ENCODE results near the gene NOD1. TPM values are rescaled to one million over a fixed set of nuclear protein-coding genes. Genes with fewer than 3 reads are reported as not detected.
A peak's percentile ranks its signal among the peaks of the same experiment; 100 is the strongest.

Gene NOD1
- total RNA-seq, 4 donors from 2014 or later, result 14.9 to 50.4 (median 31.8) TPM

GRCh38 chr7:30450240-30450982 lies 28.2 kb downstream of the NOD1 start:
- no peak for DNase-seq (ENCODE audit: low spot score in 2 of 2)
- Histone ChIP-seq H3K9me3 (no peaks in the 10 kb centered on the region), H3K4me3 (no peak overlapping the region), H3K27me3 (no peaks in the 10 kb centered on the region), H3K4me1 (peaks cover 0 to 17% (median 0%) of the 10 kb centered on the region in 4 donors), H3K27ac (peak overlapping the region in 2 of 4 donors; percentile 60 to 62), H3K36me3 (peaks cover 0 to 100% (median 5%) of the 10 kb centered on the region in 3 donors)
- no peak for TF ChIP-seq POLR2A (IDR thresholded peaks at IDR 0.05)
- TF ChIP-seq EP300 (IDR thresholded peaks at IDR 0.05), result no peak
- TF ChIP-seq CTCF (IDR thresholded peaks at IDR 0.05), result no peak
- 45 to 50% methylated on average over 6 of the region's 6 CpGs for WGBS, 2 donors

GRCh38 chr7:30448461-30449189 lies 30.0 kb downstream of the NOD1 start:
- DNase-seq (ENCODE audit: low spot score in 2 of 2), result no peak
- H3K36me3 ChIP-seq, result peaks cover 0 to 85% (median 5%) of the 10 kb centered on the region in 3 donors
- WGBS, 2 donors, result 78 to 85% methylated on average over 10 of the region's 10 CpGs

GRCh38 chr7:30447466-30447865 lies 31.1 kb downstream of the NOD1 start:
- TF ChIP-seq EP300 (IDR thresholded peaks at IDR 0.05) (no peak), CTCF (IDR thresholded peaks at IDR 0.05) (no peak), POLR2A (IDR thresholded peaks at IDR 0.05) (no peak)
- DNase-seq (ENCODE audit: low spot score in 2 of 2), result no peak
- 92 to 93% methylated on average over 8 of the region's 8 CpGs for WGBS, 2 donors
- H3K4me1 ChIP-seq, result peaks cover 0 to 17% (median 0%) of the 10 kb centered on the region in 4 donors
- H3K36me3 ChIP-seq, result peaks cover 0 to 74% (median 5%) of the 10 kb centered on the region in 3 donors
- H3K27me3 ChIP-seq, result no peaks in the 10 kb centered on the region
- no peak overlapping the region for H3K27ac ChIP-seq
- H3K9me3 ChIP-seq, result no peaks in the 10 kb centered on the region
- no peak overlapping the region for H3K4me3 ChIP-seq

More at GRCh38 chr7:30448461-30449189, 30.0 kb downstream of the NOD1 start:
- H3K27me3 ChIP-seq, result no peaks in the 10 kb centered on the region
- H3K9me3 ChIP-seq, result no peaks in the 10 kb centered on the region
- H3K4me1 ChIP-seq, result peaks cover 0 to 17% (median 0%) of the 10 kb centered on the region in 4 donors
- no peak for TF ChIP-seq POLR2A (IDR thresholded peaks at IDR 0.05)
- TF ChIP-seq CTCF (IDR thresholded peaks at IDR 0.05), result no peak
- TF ChIP-seq EP300 (IDR thresholded peaks at IDR 0.05), result no peak
- no peak overlapping the region for H3K4me3 ChIP-seq
- no peak overlapping the region for H3K27ac ChIP-seq

- 83 to 95% methylated on average over 4 of the region's 4 CpGs for WGBS, 2 donors
- Histone ChIP-seq H3K4me3 (no peak overlapping the region), H3K4me1 (peaks cover 0 to 15% (median 0%) of the 10 kb centered on the region in 4 donors), H3K9me3 (no peaks in the 10 kb centered on the region), H3K36me3 (peaks cover 0 to 62% (median 0%) of the 10 kb centered on the region in 3 donors), H3K27me3 (no peaks in the 10 kb centered on the region), H3K27ac (peak overlapping the region in 1 of 4 donors; percentile 26)
- no peak for DNase-seq (ENCODE audit: low spot score in 2 of 2)
- TF ChIP-seq EP300 (IDR thresholded peaks at IDR 0.05) (no peak), CTCF (IDR thresholded peaks at IDR 0.05) (no peak), POLR2A (IDR thresholded peaks at IDR 0.05) (no peak)
Observed at GRCh38 chr7:30446266-30446665, 32.3 kb downstream of the NOD1 start.

GRCh38 chr7:30445770-30446169 lies 32.8 kb downstream of the NOD1 start:
- peak; percentile 48 to 69 for DNase-seq (ENCODE audit: low spot score in 2 of 2)
- peaks cover 0 to 57% (median 0%) of the 10 kb centered on the region in 3 donors for H3K36me3 ChIP-seq
- TF ChIP-seq POLR2A (IDR thresholded peaks at IDR 0.05) (no peak), CTCF (IDR thresholded peaks at IDR 0.05) (peak in 4 of 5 experiments; percentile 17 to 48 (median 37))
- H3K9me3 ChIP-seq, result no peaks in the 10 kb centered on the region
- H3K27me3 ChIP-seq, result no peaks in the 10 kb centered on the region
- no peak overlapping the region for H3K4me3 ChIP-seq
- H3K27ac ChIP-seq, result no peak overlapping the region
- H3K4me1 ChIP-seq, result peaks cover 0 to 10% (median 0%) of the 10 kb centered on the region in 4 donors
- 46 to 68% methylated on average over 7 of the region's 7 CpGs for WGBS, 2 donors

All from tibial nerve (tissue), 4 donors.